Nasal cavity respiratory epithelium epithelial cell of viscerocranial mucosa (primary cell): ENCODE results near the gene GPNMB. TPM values are rescaled to one million over a fixed set of nuclear protein-coding genes. Genes with fewer than 3 reads are reported as not detected.

Experiments
- total RNA-seq: library from RNA; depleted of rRNA; stranded (reverse); fragments of >200 nt; gene quantifications from 2 replicates; pipeline ENCODE4 v1.2.3, GENCODE V29; 2014

The GPNMB gene
- 83.7 and 1,859 TPM in 2 replicates for total RNA-seq

GRCh38 chr7:23246555-23246954 is at the start of gene GPNMB:
TSS of gene GPNMB (plus strand) at chr7:23246775. CDS start at chr7:23246858, 83 bp downstream.

GRCh38 chr7:23298885-23299769 is 52.6 kb downstream of the GPNMB start, which contains the start of gene MALSU1:
TSS of gene MALSU1 (plus strand) at chr7:23299339. CDS start at chr7:23299353, 14 bp downstream.

Other genes with a start within 250 kb of the GPNMB start
- 16.7 and 47.6 TPM in 2 replicates for gene HYCC1, start 232.6 kb upstream of the GPNMB start, total RNA-seq
- 32.1 and 41.4 TPM in 2 replicates for gene KLHL7, start 141.0 kb upstream of the GPNMB start, total RNA-seq
- gene NUP42, start 64.7 kb upstream of the GPNMB start, total RNA-seq: 28.7 and 53.9 TPM in 2 replicates
- 70.1 and 72.5 TPM in 2 replicates for gene MALSU1, start 52.6 kb downstream of the GPNMB start, total RNA-seq
- 28.4 and 54.6 TPM in 2 replicates for gene IGF2BP3, start 223.7 kb downstream of the GPNMB start, total RNA-seq